ENCODE data around the gene BTC.

Gene BTC

GRCh38 chr4:74772106-74772505, 22.2 kb downstream of the BTC start:
- H3K4me2 ChIP-seq (ENCODE audit: low read length), result no peak overlapping the region
- no peak overlapping the region for H4K5ac ChIP-seq (ENCODE audit: low read length)
- no peak overlapping the region for H2BK120ac ChIP-seq (ENCODE audit: low read depth, low read length)
- no peak overlapping the region for H3K23ac ChIP-seq (ENCODE audit: low read length)
- H3K79me2 ChIP-seq (ENCODE audit: control insufficient read depth, insufficient read depth, low read length), result no peaks in the 10 kb centered on the region
- no peak for DNase-seq
- H2BK15ac ChIP-seq (replicated peaks; ENCODE audit: low read depth), result no peak overlapping the region
- no peaks in the 10 kb centered on the region for H3K27me3 ChIP-seq (ENCODE audit: insufficient read depth, low read length, poor library complexity)
- no peaks in the 10 kb centered on the region for H3K79me1 ChIP-seq (ENCODE audit: low read length)
- H3K56ac ChIP-seq (ENCODE audit: low read length), result no peak overlapping the region
- no peak overlapping the region for H3K18ac ChIP-seq (ENCODE audit: low read length)
- H2BK5ac ChIP-seq (ENCODE audit: low read length), result no peak overlapping the region
- H3K9ac ChIP-seq (ENCODE audit: low read length), result no peak overlapping the region
- H2AK5ac ChIP-seq (ENCODE audit: low read length), result no peak overlapping the region
- no peak overlapping the region for H3K27ac ChIP-seq (ENCODE audit: low read depth, low read length)
- H3K4me3 ChIP-seq (ENCODE audit: low read length), result no peak overlapping the region
- no peak overlapping the region for H3K4ac ChIP-seq (ENCODE audit: low read depth, low read length)
- no CpG with 5 or more reads among the region's 2 CpGs for WGBS (ENCODE audit: extremely low coverage, insufficient coverage, low lambda C conversion rate)
- H4K8ac ChIP-seq (ENCODE audit: low read depth, low read length), result no peak overlapping the region
- no peaks in the 10 kb centered on the region for H3K4me1 ChIP-seq (ENCODE audit: control insufficient read depth, low read depth, low read length)
- no peaks in the 10 kb centered on the region for H3K36me3 ChIP-seq (ENCODE audit: control insufficient read depth, insufficient read depth, low read length)

GRCh38 chr4:74770226-74770910, 24.0 kb downstream of the BTC start:
- Histone ChIP-seq H4K5ac (ENCODE audit: low read length) (no peak overlapping the region), H2BK5ac (ENCODE audit: low read length) (no peak overlapping the region), H3K56ac (ENCODE audit: low read length) (no peak overlapping the region), H3K79me2 (ENCODE audit: control insufficient read depth, insufficient read depth, low read length) (no peaks in the 10 kb centered on the region), H3K9ac (ENCODE audit: low read length) (no peak overlapping the region), H2BK15ac (replicated peaks; ENCODE audit: low read depth) (no peak overlapping the region), H3K23ac (ENCODE audit: low read length) (no peak overlapping the region), H2BK120ac (ENCODE audit: low read depth, low read length) (no peak overlapping the region), H4K8ac (ENCODE audit: low read depth, low read length) (no peak overlapping the region), H3K36me3 (ENCODE audit: control insufficient read depth, insufficient read depth, low read length) (no peaks in the 10 kb centered on the region), H3K79me1 (ENCODE audit: low read length) (no peaks in the 10 kb centered on the region), H3K4me1 (ENCODE audit: control insufficient read depth, low read depth, low read length) (no peaks in the 10 kb centered on the region), H3K27ac (ENCODE audit: low read depth, low read length) (no peak overlapping the region), H3K18ac (ENCODE audit: low read length) (no peak overlapping the region), H3K4ac (ENCODE audit: low read depth, low read length) (no peak overlapping the region), H3K27me3 (ENCODE audit: insufficient read depth, low read length, poor library complexity) (no peaks in the 10 kb centered on the region), H3K4me2 (ENCODE audit: low read length) (no peak overlapping the region), H3K4me3 (ENCODE audit: low read length) (no peak overlapping the region), H2AK5ac (ENCODE audit: low read length) (no peak overlapping the region)
- no CpG with 5 or more reads among the region's 4 CpGs for WGBS (ENCODE audit: extremely low coverage, insufficient coverage, low lambda C conversion rate)
- DNase-seq, result no peak

- no CpG with 5 or more reads among the region's 2 CpGs for WGBS (ENCODE audit: extremely low coverage, insufficient coverage, low lambda C conversion rate)
These were observed 25.3 kb downstream of the BTC start for GRCh38 chr4:74768857-74769525.

GRCh38 chr4:74764119-74764518, 30.2 kb downstream of the BTC start:
- H2BK5ac ChIP-seq (ENCODE audit: low read length), result no peak overlapping the region
- no peak overlapping the region for H3K9ac ChIP-seq (ENCODE audit: low read length)
- H2BK15ac ChIP-seq (replicated peaks; ENCODE audit: low read depth), result no peak overlapping the region
- no peak overlapping the region for H3K18ac ChIP-seq (ENCODE audit: low read length)
- WGBS (ENCODE audit: extremely low coverage, insufficient coverage, low lambda C conversion rate), result no CpG with 5 or more reads among the region's 2 CpGs
- no peak overlapping the region for H3K56ac ChIP-seq (ENCODE audit: low read length)
- H3K4me3 ChIP-seq (ENCODE audit: low read length), result no peak overlapping the region
- H2BK120ac ChIP-seq (ENCODE audit: low read depth, low read length), result no peak overlapping the region
- H3K27me3 ChIP-seq (ENCODE audit: insufficient read depth, low read length, poor library complexity), result no peaks in the 10 kb centered on the region
- H3K4me1 ChIP-seq (ENCODE audit: control insufficient read depth, low read depth, low read length), result no peaks in the 10 kb centered on the region
- H3K27ac ChIP-seq (ENCODE audit: low read depth, low read length), result no peak overlapping the region
- DNase-seq, result no peak
- no peak overlapping the region for H3K4me2 ChIP-seq (ENCODE audit: low read length)
- no peaks in the 10 kb centered on the region for H3K36me3 ChIP-seq (ENCODE audit: control insufficient read depth, insufficient read depth, low read length)
- no peaks in the 10 kb centered on the region for H3K79me1 ChIP-seq (ENCODE audit: low read length)
- no peak overlapping the region for H3K23ac ChIP-seq (ENCODE audit: low read length)
- no peak overlapping the region for H4K5ac ChIP-seq (ENCODE audit: low read length)
- no peak overlapping the region for H2AK5ac ChIP-seq (ENCODE audit: low read length)
- no peak overlapping the region for H4K8ac ChIP-seq (ENCODE audit: low read depth, low read length)
- H3K79me2 ChIP-seq (ENCODE audit: control insufficient read depth, insufficient read depth, low read length), result no peaks in the 10 kb centered on the region
- H3K4ac ChIP-seq (ENCODE audit: low read depth, low read length), result no peak overlapping the region

More at GRCh38 chr4:74768857-74769525, 25.3 kb downstream of the BTC start:
- Histone ChIP-seq H2BK15ac (replicated peaks; ENCODE audit: low read depth) (no peak overlapping the region), H3K36me3 (ENCODE audit: control insufficient read depth, insufficient read depth, low read length) (no peaks in the 10 kb centered on the region), H3K9ac (ENCODE audit: low read length) (no peak overlapping the region), H2BK120ac (ENCODE audit: low read depth, low read length) (no peak overlapping the region), H2BK5ac (ENCODE audit: low read length) (no peak overlapping the region), H2AK5ac (ENCODE audit: low read length) (no peak overlapping the region), H3K4me3 (ENCODE audit: low read length) (no peak overlapping the region), H3K27me3 (ENCODE audit: insufficient read depth, low read length, poor library complexity) (no peaks in the 10 kb centered on the region), H3K18ac (ENCODE audit: low read length) (no peak overlapping the region), H4K5ac (ENCODE audit: low read length) (no peak overlapping the region), H3K4me1 (ENCODE audit: control insufficient read depth, low read depth, low read length) (no peaks in the 10 kb centered on the region), H3K23ac (ENCODE audit: low read length) (no peak overlapping the region), H3K79me2 (ENCODE audit: control insufficient read depth, insufficient read depth, low read length) (no peaks in the 10 kb centered on the region), H3K27ac (ENCODE audit: low read depth, low read length) (no peak overlapping the region), H4K8ac (ENCODE audit: low read depth, low read length) (no peak overlapping the region), H3K56ac (ENCODE audit: low read length) (no peak overlapping the region), H3K79me1 (ENCODE audit: low read length) (no peaks in the 10 kb centered on the region), H3K4ac (ENCODE audit: low read depth, low read length) (no peak overlapping the region), H3K4me2 (ENCODE audit: low read length) (no peak overlapping the region)
- DNase-seq, result no peak

GRCh38 chr4:74758551-74759145, 35.7 kb downstream of the BTC start:
- Histone ChIP-seq H3K4me3 (ENCODE audit: low read length) (no peak overlapping the region), H3K18ac (ENCODE audit: low read length) (no peak overlapping the region), H2BK15ac (replicated peaks; ENCODE audit: low read depth) (no peak overlapping the region), H3K4me1 (ENCODE audit: control insufficient read depth, low read depth, low read length) (no peaks in the 10 kb centered on the region), H3K79me1 (ENCODE audit: low read length) (no peaks in the 10 kb centered on the region), H3K56ac (ENCODE audit: low read length) (no peak overlapping the region), H3K79me2 (ENCODE audit: control insufficient read depth, insufficient read depth, low read length) (no peaks in the 10 kb centered on the region), H3K9ac (ENCODE audit: low read length) (no peak overlapping the region), H3K27ac (ENCODE audit: low read depth, low read length) (no peak overlapping the region), H3K36me3 (ENCODE audit: control insufficient read depth, insufficient read depth, low read length) (no peaks in the 10 kb centered on the region), H4K5ac (ENCODE audit: low read length) (no peak overlapping the region), H3K4me2 (ENCODE audit: low read length) (no peak overlapping the region), H4K8ac (ENCODE audit: low read depth, low read length) (no peak overlapping the region), H3K4ac (ENCODE audit: low read depth, low read length) (no peak overlapping the region), H2BK120ac (ENCODE audit: low read depth, low read length) (no peak overlapping the region), H2AK5ac (ENCODE audit: low read length) (no peak overlapping the region), H2BK5ac (ENCODE audit: low read length) (no peak overlapping the region), H3K23ac (ENCODE audit: low read length) (no peak overlapping the region), H3K27me3 (ENCODE audit: insufficient read depth, low read length, poor library complexity) (no peaks in the 10 kb centered on the region)
- no CpG with 5 or more reads among the region's 5 CpGs for WGBS (ENCODE audit: extremely low coverage, insufficient coverage, low lambda C conversion rate)
- no peak for DNase-seq

Measured in mesendoderm (in vitro differentiated cells).